ENCODE results near the gene ELL.

- TF ChIP-seq CTCF (IDR thresholded peaks at IDR 0.05) = no peak
- no peak for TF ChIP-seq ZFX (IDR thresholded peaks at IDR 0.05; ENCODE audit: borderline replicate concordance)
These were observed 22.7 kb downstream of the ELL start for GRCh38 chr19:18499055-18499775.
